Brain microvascular endothelial cell (primary cell): ENCODE results near the gene PNKD.

ENCODE experiments used
- DNase-seq: peaks from one replicate; pipeline ENCODE4 v3.0.0-alpha.2; 2020
- H3K27ac ChIP-seq: fragments of 250-450 bp; sonication (Bioruptor Pico); 2 replicates; pipeline ENCODE4 v1.5.1; 2020; ENCODE audit warnings: mild to moderate bottlenecking, moderate library complexity
- H3K27me3 ChIP-seq: fragments of 250-450 bp; sonication (Bioruptor Pico); replicated peaks from 2 replicates; pipeline ENCODE4 v1.5.1; 2020; ENCODE audit warnings: mild to moderate bottlenecking
- H3K36me3 ChIP-seq: fragments of 250-450 bp; sonication (Bioruptor Pico); replicated peaks from 2 replicates; pipeline ENCODE4 v1.5.1; 2020; ENCODE audit warnings: mild to moderate bottlenecking
- H3K4me3 ChIP-seq: 2 replicates; pipeline ENCODE4 v1.5.1; 2011; ENCODE audit warnings: low read depth, mild to moderate bottlenecking, control low read depth, low read length, moderate library complexity
- in situ Hi-C: cut with HindIII; loops from 2 replicates; pipeline ENCODE4 v1.10.0; 2017; ENCODE audit warnings: low sequenced_read_pairs, low pct_ligation_motif_present
- TF ChIP-seq, protein P1 (sequence below): IDR thresholded peaks from 2 replicates; pipeline ENCODE4 v1.5.1; 2011; ENCODE audit warnings: low read depth, mild to moderate bottlenecking, moderate library complexity, low read length, control low read depth, inconsistent platforms; ENCODE audit errors: missing control alignments

Gene PNKD

DNA sequence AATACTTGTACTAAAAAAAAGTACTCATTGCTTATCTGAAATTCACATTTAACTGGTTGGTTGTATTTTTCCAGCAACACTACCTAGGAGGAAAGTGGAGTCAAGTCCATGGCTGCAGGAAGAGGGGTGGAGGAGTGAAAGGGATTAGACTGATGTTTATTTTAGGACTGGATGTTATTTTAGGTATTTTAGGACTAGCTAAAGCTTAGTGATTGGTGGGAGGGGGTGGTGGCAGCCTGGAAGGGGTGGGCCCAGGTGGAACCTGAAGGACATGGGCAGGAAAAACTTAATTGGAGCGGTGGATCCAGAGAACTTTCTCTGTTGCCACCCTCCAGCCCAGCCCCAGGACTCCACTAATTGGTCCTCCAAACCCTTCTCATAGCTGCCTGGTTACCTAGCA is 25.9 kb downstream of the PNKD start:
- H3K36me3 ChIP-seq: no peaks in the 10 kb centered on the region
- no peaks in the 10 kb centered on the region for H3K27me3 ChIP-seq
- no peak for DNase-seq
- H3K4me3 ChIP-seq: no peak overlapping the region
- in situ Hi-C loops: no loop called here
- TF ChIP-seq, protein P1, sequence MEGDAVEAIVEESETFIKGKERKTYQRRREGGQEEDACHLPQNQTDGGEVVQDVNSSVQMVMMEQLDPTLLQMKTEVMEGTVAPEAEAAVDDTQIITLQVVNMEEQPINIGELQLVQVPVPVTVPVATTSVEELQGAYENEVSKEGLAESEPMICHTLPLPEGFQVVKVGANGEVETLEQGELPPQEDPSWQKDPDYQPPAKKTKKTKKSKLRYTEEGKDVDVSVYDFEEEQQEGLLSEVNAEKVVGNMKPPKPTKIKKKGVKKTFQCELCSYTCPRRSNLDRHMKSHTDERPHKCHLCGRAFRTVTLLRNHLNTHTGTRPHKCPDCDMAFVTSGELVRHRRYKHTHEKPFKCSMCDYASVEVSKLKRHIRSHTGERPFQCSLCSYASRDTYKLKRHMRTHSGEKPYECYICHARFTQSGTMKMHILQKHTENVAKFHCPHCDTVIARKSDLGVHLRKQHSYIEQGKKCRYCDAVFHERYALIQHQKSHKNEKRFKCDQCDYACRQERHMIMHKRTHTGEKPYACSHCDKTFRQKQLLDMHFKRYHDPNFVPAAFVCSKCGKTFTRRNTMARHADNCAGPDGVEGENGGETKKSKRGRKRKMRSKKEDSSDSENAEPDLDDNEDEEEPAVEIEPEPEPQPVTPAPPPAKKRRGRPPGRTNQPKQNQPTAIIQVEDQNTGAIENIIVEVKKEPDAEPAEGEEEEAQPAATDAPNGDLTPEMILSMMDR: no peak
- H3K27ac ChIP-seq: no peak overlapping the region

DNA sequence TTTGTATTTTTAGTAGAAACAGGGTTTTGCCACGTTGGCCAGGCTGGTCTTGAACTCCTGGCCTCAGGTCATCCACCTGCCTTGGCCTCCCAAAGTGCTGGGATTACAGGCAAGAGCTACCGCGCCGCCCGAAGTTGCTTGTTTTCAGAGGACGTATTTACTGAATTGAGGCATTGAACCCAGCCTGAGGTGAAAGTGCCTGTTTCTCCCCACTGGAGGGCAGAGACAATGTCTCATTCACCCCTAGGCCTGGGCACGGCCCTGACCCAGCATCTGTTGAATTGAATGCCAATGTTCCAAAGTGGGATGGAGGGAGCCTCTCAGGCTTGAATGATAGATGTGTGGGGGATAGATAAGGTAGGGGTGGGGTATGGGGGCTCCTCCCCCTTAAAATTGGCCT is 26.5 kb downstream of the PNKD start:
- no peak overlapping the region for H3K27ac ChIP-seq
- TF ChIP-seq, protein P1: no peak
- no peaks in the 10 kb centered on the region for H3K27me3 ChIP-seq
- in situ Hi-C loops: no loop called here
- DNase-seq: no peak
- no peaks in the 10 kb centered on the region for H3K36me3 ChIP-seq
- no peak overlapping the region for H3K4me3 ChIP-seq

- DNase-seq: no peak
- H3K27ac ChIP-seq: no peak overlapping the region
- in situ Hi-C loops: no loop called here
Observed at GRCh38 chr2:218298314-218298875, 28.1 kb downstream of the PNKD start.

DNA sequence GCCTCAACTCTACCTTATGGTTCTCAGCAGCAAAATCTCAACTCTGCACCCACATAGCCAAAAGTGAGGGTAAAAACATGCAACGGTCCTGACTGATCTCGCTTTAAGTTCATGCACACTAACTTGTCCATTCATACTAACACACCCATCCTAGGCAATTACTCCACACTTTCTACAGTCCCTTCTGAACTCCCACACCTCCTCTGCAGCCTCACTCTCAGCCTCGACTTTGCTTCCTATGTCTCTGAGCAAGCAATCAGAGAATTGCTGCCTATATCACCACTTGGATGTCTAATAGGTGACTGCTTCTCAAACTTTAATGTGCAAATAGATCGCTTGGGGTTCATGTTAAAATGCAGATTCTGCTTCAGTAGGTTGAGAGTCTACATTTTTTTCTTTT is 29.8 kb downstream of the PNKD start:
- in situ Hi-C loops: no loop called here
- Histone ChIP-seq H3K27ac (no peak overlapping the region), H3K27me3 (no peaks in the 10 kb centered on the region), H3K36me3 (no peaks in the 10 kb centered on the region), H3K4me3 (no peak overlapping the region)
- DNase-seq: no peak
- TF ChIP-seq, protein P1: no peak

More at GRCh38 chr2:218298314-218298875, 28.1 kb downstream of the PNKD start:
- no peaks in the 10 kb centered on the region for H3K27me3 ChIP-seq
- no peak overlapping the region for H3K4me3 ChIP-seq
- TF ChIP-seq, protein P1: no peak
- H3K36me3 ChIP-seq: no peaks in the 10 kb centered on the region

- no peak overlapping the region for H3K4me3 ChIP-seq
- peak; percentile 81 for DNase-seq
- no peak overlapping the region for H3K27ac ChIP-seq
- TF ChIP-seq, protein P1: peak; percentile 93
- no peaks in the 10 kb centered on the region for H3K27me3 ChIP-seq
- no peaks in the 10 kb centered on the region for H3K36me3 ChIP-seq
- in situ Hi-C loops: no loop called here
Observed at GRCh38 chr2:218301176-218301819, 31.0 kb downstream of the PNKD start.

- no peaks in the 10 kb centered on the region for H3K36me3 ChIP-seq
- DNase-seq: no peak
- no peaks in the 10 kb centered on the region for H3K27me3 ChIP-seq
- in situ Hi-C loops: no loop called here
- TF ChIP-seq, protein P1: no peak
- no peak overlapping the region for H3K27ac ChIP-seq
- H3K4me3 ChIP-seq: no peak overlapping the region
Observed at GRCh38 chr2:218305383-218305782, 35.1 kb downstream of the PNKD start.
